HCT116 (cell line): Measurements from ENCODE around the gene CDC42EP4. TPM values are rescaled to one million over a fixed set of nuclear protein-coding genes. Genes with fewer than 3 reads are reported as not detected.
A peak's percentile ranks its signal among the peaks of the same experiment; 100 is the strongest.

Experiments
- ATAC-seq: fragments of 200-7000 bp; cut with Tn5 transposase; 2 replicates; pipeline ENCODE4 v1.9.1; 2020; ENCODE audit warnings: mild to moderate bottlenecking, moderate library complexity
- BruUV-seq: library from RNA; stranded (reverse); fragments of 400-500 nt; replicated peaks from 2 replicates; lab custom pipeline; 2021; lab: Mats Ljungman, UMichigan
- CTCF ChIA-PET: fragments of 300-600 bp; sonication (Branson Sonifier 250); formaldehyde crosslinking; loops from one replicate; lab custom pipeline; 2021; ENCODE audit warnings: antibody characterized with exemption; lab: Charles Lee
- POLR2A ChIA-PET: fragments of 300-600, 350-600 bp; sonication (Branson Sonifier 250); formaldehyde crosslinking; loops from one replicate; lab custom pipeline; 2021; ENCODE audit warnings: antibody characterized with exemption; lab: Charles Lee
- RAD21 ChIA-PET, 2 experiments: fragments of 300-600 bp; sonication (Branson Sonifier 250); formaldehyde crosslinking; loops; one replicate each; lab custom pipeline; 2023; ENCODE audit warnings: low total read pairs in 2 of 2; ENCODE audit not compliant: uncharacterized antibody in 2 of 2, unreplicated experiment in 2 of 2, low non-redundant PET in 1 of 2; lab: Charles Lee
- DNase-seq: peaks from one replicate; pipeline ENCODE4 v3.0.0-alpha.2; 2010; ENCODE audit warnings: low read depth, low spot score
- H2AFZ ChIP-seq: fragments of 200-600 bp; shearing (Covaris generic), sonication (generic); 2 replicates; pipeline ENCODE4 v1.6.1; 2017; ENCODE audit warnings: low read depth, mixed run types, mixed read lengths, antibody characterized with exemption, low read length; ENCODE audit not compliant: poor library complexity, severe bottlenecking
- H3K27ac ChIP-seq: 2 replicates; pipeline ENCODE4 v1.5.1; 2012; ENCODE audit warnings: low read depth, low read length
- H3K27me3 ChIP-seq: fragments of 200-600 bp; sonication (generic); 2 replicates; pipeline ENCODE4 v1.6.1; 2016; ENCODE audit warnings: mixed run types, low read length, mixed read lengths; ENCODE audit not compliant: insufficient read depth
- H3K36me3 ChIP-seq, 2 experiments: fragments of 200-500 bp in 1 of 2; fragments of 200-600 bp in 1 of 2; sonication (Bioruptor generic) in 1 of 2; sonication (generic) in 1 of 2; 2 replicates each; pipeline versions ENCODE4 v1.5.1 to v1.6.1; 2014 to 2016; ENCODE audit warnings: low read length in 2 of 2, inconsistent platforms in 1 of 2, mixed read lengths in 1 of 2, mixed run types in 1 of 2; ENCODE audit not compliant: insufficient read depth in 2 of 2, control insufficient read depth in 1 of 2
- H3K4me1 ChIP-seq, 2 experiments: fragments of 200-600 bp in 1 of 2; sonication (generic) in 1 of 2; 2 replicates each; pipeline versions ENCODE4 v1.5.1 to v1.6.1; 2012 to 2017; ENCODE audit warnings: low read length in 2 of 2, inconsistent platforms in 1 of 2, mild to moderate bottlenecking in 1 of 2, mixed read lengths in 1 of 2, mixed run types in 1 of 2, moderate library complexity in 1 of 2; ENCODE audit not compliant: insufficient read depth in 2 of 2, control insufficient read depth in 1 of 2
- H3K4me2 ChIP-seq: fragments of 200-600 bp; sonication (generic); 2 replicates; pipeline ENCODE4 v1.6.1; 2017; ENCODE audit warnings: mixed run types, low read length, mixed read lengths
- H3K4me3 ChIP-seq, 2 experiments: fragments of 200-600 bp in 1 of 2; sonication (generic) in 1 of 2; replicated peaks in 1 of 2; 2 replicates each; pipeline ENCODE4 v1.5.1; 2011 to 2016; ENCODE audit warnings: low read length in 2 of 2, control low read depth in 1 of 2, low read depth in 1 of 2, mild to moderate bottlenecking in 1 of 2, mixed read lengths in 1 of 2, mixed run types in 1 of 2
- H3K79me2 ChIP-seq: fragments of 200-600 bp; sonication (generic); 2 replicates; pipeline ENCODE4 v1.6.1; 2017; ENCODE audit warnings: mild to moderate bottlenecking, mixed run types, low read length, moderate library complexity, mixed read lengths; ENCODE audit not compliant: insufficient read depth
- H3K9ac ChIP-seq: fragments of 200-600 bp; sonication (generic); 2 replicates; pipeline ENCODE4 v1.6.1; 2016; ENCODE audit warnings: low read length, mixed read lengths
- H3K9me2 ChIP-seq: fragments of 200-600 bp; sonication (generic), shearing (Covaris generic); 2 replicates; pipeline ENCODE4 v1.6.1; 2017; ENCODE audit warnings: mixed run types, mild to moderate bottlenecking, moderate library complexity; ENCODE audit not compliant: insufficient read depth
- H3K9me3 ChIP-seq, 2 experiments: fragments of 200-500 bp in 1 of 2; fragments of 200-600 bp in 1 of 2; sonication (Bioruptor generic) in 1 of 2; sonication (generic) in 1 of 2; 2 replicates each; pipeline ENCODE4 v1.6.1; 2014 to 2017; ENCODE audit warnings: low read length in 2 of 2, mixed read lengths in 2 of 2, inconsistent platforms in 1 of 2, low read depth in 1 of 2, mild to moderate bottlenecking in 1 of 2, mixed run types in 1 of 2, moderate library complexity in 1 of 2; ENCODE audit not compliant: control insufficient read depth in 1 of 2, insufficient read depth in 1 of 2
- H4K20me1 ChIP-seq: fragments of 200-600 bp; sonication (generic), shearing (Covaris generic); 2 replicates; pipeline ENCODE4 v1.6.1; 2017; ENCODE audit warnings: mixed run types, mild to moderate bottlenecking, moderate library complexity; ENCODE audit not compliant: insufficient read depth
- CBX3 ChIP-seq: IDR thresholded peaks from 2 replicates; pipeline ENCODE4 v1.6.1; 2012; ENCODE audit warnings: low read depth
- EGR1 ChIP-seq: IDR thresholded peaks from 2 replicates; pipeline ENCODE4 v1.6.1; 2012; ENCODE audit warnings: low read depth
- ELF1 ChIP-seq: IDR thresholded peaks from 2 replicates; pipeline ENCODE4 v1.6.1; 2012; ENCODE audit warnings: low read depth, borderline replicate concordance
- FOSL1 ChIP-seq: IDR thresholded peaks from 2 replicates; pipeline ENCODE4 v1.6.1; 2012; ENCODE audit warnings: low read depth
- POLR2A ChIP-seq: IDR thresholded peaks from 2 replicates; pipeline ENCODE4 v1.7.0; 2011; ENCODE audit warnings: borderline replicate concordance; ENCODE audit not compliant: insufficient read depth, insufficient read length; ENCODE audit errors: extremely low read depth
- RAD21 ChIP-seq: IDR thresholded peaks from 2 replicates; pipeline ENCODE4 v1.6.1; 2012; ENCODE audit warnings: low read depth, mild to moderate bottlenecking
- ZFX ChIP-seq: fragments of 450-650 bp; IDR thresholded peaks from 2 replicates; pipeline ENCODE4 v1.6.1; 2017
- ZNF274 ChIP-seq: fragments of 200-500 bp; sonication (Bioruptor generic); IDR thresholded peaks from 2 replicates; pipeline ENCODE4 v1.6.1; 2014; ENCODE audit warnings: mild to moderate bottlenecking, low read depth, low read length, inconsistent platforms
- intact Hi-C: fragments of 100-400 bp; cut with micrococcal nuclease; formaldehyde crosslinking; loops from 2 replicates; pipeline ENCODE4 v1.10.0; 2022
- total RNA-seq: library from RNA; stranded (reverse); gene quantifications from one replicate; pipeline ENCODE4 v1.2.1, GENCODE V29; 2021; ENCODE audit not compliant: unreplicated experiment
- TF ChIP-seq, protein P1 (sequence below), 3 experiments: fragments of 200-600 bp in 1 of 3; sonication (generic) in 1 of 3; IDR thresholded peaks in 2 of 3; conservative IDR thresholded peaks in 1 of 3; 2 replicates each; pipeline ENCODE4 v1.5.1; 2012 to 2017; ENCODE audit warnings: low read depth in 2 of 3, low read length in 2 of 3, antibody characterized with exemption in 1 of 3, borderline replicate concordance in 1 of 3, control low read depth in 1 of 3, mild to moderate bottlenecking in 1 of 3, mixed read lengths in 1 of 3, mixed run types in 1 of 3, moderate library complexity in 1 of 3; ENCODE audit not compliant: insufficient read depth in 1 of 3
- TF ChIP-seq, protein P2 (sequence below): IDR thresholded peaks from 2 replicates; pipeline ENCODE4 v1.6.1; 2011; ENCODE audit warnings: mild to moderate bottlenecking, low read length, moderate library complexity; ENCODE audit not compliant: insufficient replicate concordance; ENCODE audit errors: extremely low read depth

Gene CDC42EP4
- total RNA-seq, 1 experiment from 2014 or later, result 54.9 TPM

DNA sequence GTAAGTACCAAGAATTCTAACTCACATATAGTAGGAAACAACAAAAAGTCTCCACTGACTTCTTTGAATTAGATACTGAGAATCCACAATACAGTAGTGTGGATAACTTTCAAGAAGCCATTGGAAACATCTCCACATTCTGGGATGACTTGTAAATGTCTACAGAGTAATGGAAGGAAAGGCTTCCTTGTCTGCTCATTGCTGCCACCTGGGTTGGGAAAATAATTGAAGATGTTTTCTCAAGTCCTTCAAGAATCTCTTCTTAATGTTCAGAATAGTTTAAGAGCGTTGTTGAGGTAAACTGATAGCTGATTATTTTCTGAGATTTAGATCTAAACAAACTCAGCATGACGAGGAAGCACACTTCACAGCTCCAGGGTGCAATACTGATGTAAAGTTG, 64.1 kb downstream of the CDC42EP4 start:
- POLR2A ChIA-PET, result no interaction called here
- H3K9me3 ChIP-seq, result no peaks in the 10 kb centered on the region
- no peak overlapping the region for H3K9ac ChIP-seq
- H3K36me3 ChIP-seq, result peaks cover 11 to 18% of the 10 kb centered on the region in 2 experiments; a peak in 3 of 4 replicates
- H3K27ac ChIP-seq, result no peak overlapping the region
- no peak for DNase-seq
- TF ChIP-seq ZFX, result no peak
- no peak for TF ChIP-seq ZNF274
- peak; percentile 53; the same call in 1 of the 2 replicates for TF ChIP-seq RAD21
- TF ChIP-seq CBX3, result no peak
- no peak for TF ChIP-seq POLR2A
- TF ChIP-seq, protein P1, sequence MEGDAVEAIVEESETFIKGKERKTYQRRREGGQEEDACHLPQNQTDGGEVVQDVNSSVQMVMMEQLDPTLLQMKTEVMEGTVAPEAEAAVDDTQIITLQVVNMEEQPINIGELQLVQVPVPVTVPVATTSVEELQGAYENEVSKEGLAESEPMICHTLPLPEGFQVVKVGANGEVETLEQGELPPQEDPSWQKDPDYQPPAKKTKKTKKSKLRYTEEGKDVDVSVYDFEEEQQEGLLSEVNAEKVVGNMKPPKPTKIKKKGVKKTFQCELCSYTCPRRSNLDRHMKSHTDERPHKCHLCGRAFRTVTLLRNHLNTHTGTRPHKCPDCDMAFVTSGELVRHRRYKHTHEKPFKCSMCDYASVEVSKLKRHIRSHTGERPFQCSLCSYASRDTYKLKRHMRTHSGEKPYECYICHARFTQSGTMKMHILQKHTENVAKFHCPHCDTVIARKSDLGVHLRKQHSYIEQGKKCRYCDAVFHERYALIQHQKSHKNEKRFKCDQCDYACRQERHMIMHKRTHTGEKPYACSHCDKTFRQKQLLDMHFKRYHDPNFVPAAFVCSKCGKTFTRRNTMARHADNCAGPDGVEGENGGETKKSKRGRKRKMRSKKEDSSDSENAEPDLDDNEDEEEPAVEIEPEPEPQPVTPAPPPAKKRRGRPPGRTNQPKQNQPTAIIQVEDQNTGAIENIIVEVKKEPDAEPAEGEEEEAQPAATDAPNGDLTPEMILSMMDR (IDR thresholded peaks at IDR 0.05 in 2 of 3, conservative IDR thresholded peaks at IDR 0.05 in 1 of 3; ENCODE audit: borderline replicate concordance in 1 of 3, insufficient read depth in 1 of 3, low read depth in 2 of 3, low read length in 2 of 3), result peak in 2 of 3 experiments; percentile 32 to 39; a peak in 2 of 6 replicates
- no peak for TF ChIP-seq FOSL1
- no peak for TF ChIP-seq EGR1
- TF ChIP-seq, protein P2, sequence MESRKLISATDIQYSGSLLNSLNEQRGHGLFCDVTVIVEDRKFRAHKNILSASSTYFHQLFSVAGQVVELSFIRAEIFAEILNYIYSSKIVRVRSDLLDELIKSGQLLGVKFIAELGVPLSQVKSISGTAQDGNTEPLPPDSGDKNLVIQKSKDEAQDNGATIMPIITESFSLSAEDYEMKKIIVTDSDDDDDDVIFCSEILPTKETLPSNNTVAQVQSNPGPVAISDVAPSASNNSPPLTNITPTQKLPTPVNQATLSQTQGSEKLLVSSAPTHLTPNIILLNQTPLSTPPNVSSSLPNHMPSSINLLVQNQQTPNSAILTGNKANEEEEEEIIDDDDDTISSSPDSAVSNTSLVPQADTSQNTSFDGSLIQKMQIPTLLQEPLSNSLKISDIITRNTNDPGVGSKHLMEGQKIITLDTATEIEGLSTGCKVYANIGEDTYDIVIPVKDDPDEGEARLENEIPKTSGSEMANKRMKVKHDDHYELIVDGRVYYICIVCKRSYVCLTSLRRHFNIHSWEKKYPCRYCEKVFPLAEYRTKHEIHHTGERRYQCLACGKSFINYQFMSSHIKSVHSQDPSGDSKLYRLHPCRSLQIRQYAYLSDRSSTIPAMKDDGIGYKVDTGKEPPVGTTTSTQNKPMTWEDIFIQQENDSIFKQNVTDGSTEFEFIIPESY, result no peak
- no peak for TF ChIP-seq ELF1
- RAD21 ChIA-PET, result interaction anchor here in 1 of 2 experiments (0.6 kb wide), 1 partner anchor 520 kb away, joined by 4 read pairs; no protein-coding TSS in a partner anchor
- no peak overlapping the region for H3K4me2 ChIP-seq
- no peak overlapping the region for H3K4me3 ChIP-seq
- CTCF ChIA-PET, result interaction anchor here (2.2 to 2.5 kb wide), 2 partner anchors 122 to 691 kb away, joined by 6 to 10 read pairs; no protein-coding TSS in a partner anchor
- H3K9me2 ChIP-seq, result no peaks in the 10 kb centered on the region
- H4K20me1 ChIP-seq, result no peaks in the 10 kb centered on the region
- no TSS peak for BruUV-seq
- peak; percentile 20; the same call in 1 of the 2 replicates for ATAC-seq
- no peaks in the 10 kb centered on the region for H3K4me1 ChIP-seq
- no peak overlapping the region for H2AFZ ChIP-seq
- H3K79me2 ChIP-seq, result no peaks in the 10 kb centered on the region
- intact Hi-C loops, result loop anchor here (2.0 to 10.0 kb wide), 2 partner anchors 521 to 597 kb away; no protein-coding TSS in a partner anchor
- H3K27me3 ChIP-seq, result no peaks in the 10 kb centered on the region
